COLO829 (cell line): Measurements from ENCODE around the gene GASK1B.

Source experiments
- DNase-seq: peaks from one replicate; pipeline ENCODE4 v3.0.0; 2012; ENCODE audit warnings: low spot score

Gene GASK1B

GRCh38 chr4:158172261-158173258 lies at the start of gene GASK1B:
GASK1B (minus strand) TSS chr4:158173025; CDS start chr4:158171375, 1,650 bp downstream.
- DNase-seq, result peak; percentile 72

GRCh38 chr4:158219623-158220022 lies 46.8 kb upstream of the GASK1B start:
- no peak for DNase-seq

GRCh38 chr4:158217763-158218162 lies 44.9 kb upstream of the GASK1B start:
- no peak for DNase-seq

GRCh38 chr4:158214856-158215255 lies 42.0 kb upstream of the GASK1B start:
- no peak for DNase-seq

GRCh38 chr4:158213466-158213865 lies 40.6 kb upstream of the GASK1B start:
- no peak for DNase-seq

GRCh38 chr4:158211222-158211621 lies 38.4 kb upstream of the GASK1B start:
- no peak for DNase-seq

- peak; percentile 90 for DNase-seq
Observed at GRCh38 chr4:158209825-158210807, 37.3 kb upstream of the GASK1B start, which contains the start of gene TMEM144. TMEM144 (plus strand) TSS chr4:158210486; CDS start chr4:158212668, 2,182 bp downstream.

GRCh38 chr4:158208963-158209640 lies 36.3 kb upstream of the GASK1B start:
- no peak for DNase-seq

GRCh38 chr4:158203929-158204328 lies 31.1 kb upstream of the GASK1B start:
- DNase-seq, result no peak

- DNase-seq, result no peak
Observed at GRCh38 chr4:158203436-158203835, 30.6 kb upstream of the GASK1B start.

GRCh38 chr4:158202481-158202880 lies 29.7 kb upstream of the GASK1B start:
- DNase-seq, result no peak

GRCh38 chr4:158201876-158202275 lies 29.1 kb upstream of the GASK1B start:
- no peak for DNase-seq

- DNase-seq, result no peak
Observed at GRCh38 chr4:158201322-158201721, 28.5 kb upstream of the GASK1B start.

- no peak for DNase-seq
Observed at GRCh38 chr4:158200214-158200613, 27.4 kb upstream of the GASK1B start.

GRCh38 chr4:158197194-158197776 lies 24.5 kb upstream of the GASK1B start:
- DNase-seq, result no peak

- no peak for DNase-seq
Observed at GRCh38 chr4:158195297-158195696, 22.5 kb upstream of the GASK1B start.

- DNase-seq, result peak; percentile 87
Observed at GRCh38 chr4:158193171-158193749, 20.4 kb upstream of the GASK1B start.

GRCh38 chr4:158192439-158193158 lies 19.8 kb upstream of the GASK1B start:
- DNase-seq, result no peak

GRCh38 chr4:158190718-158191117 lies 17.9 kb upstream of the GASK1B start:
- DNase-seq, result no peak

- no peak for DNase-seq
Observed at GRCh38 chr4:158189422-158189821, 16.6 kb upstream of the GASK1B start.
